Nephron progenitor cell (in vitro differentiated cells): Measurements from ENCODE around the gene DNASE1.
"Not testable (repeated sequence)": the region's sequence is repeated elsewhere in the genome, so short reads cannot be mapped to it uniquely, and the experiment has no call there.

Experiments used
- DNase-seq: peaks from one replicate; pipeline ENCODE4 v3.0.0; 2021
- H3K27ac Mint-ChIP-seq: 2 replicates; pipeline ENCODE4 v1.8.0; 2021; ENCODE audit warnings: mild to moderate bottlenecking, moderate library complexity, mixed read lengths
- H3K27me3 Mint-ChIP-seq: 2 replicates; pipeline ENCODE4 v1.8.0; 2021; ENCODE audit warnings: mild to moderate bottlenecking, low read depth, mixed read lengths; ENCODE audit not compliant: poor library complexity
- H3K36me3 Mint-ChIP-seq: 2 replicates; pipeline ENCODE4 v1.8.0; 2021; ENCODE audit warnings: low read depth, mixed read lengths
- H3K4me1 Mint-ChIP-seq: 2 replicates; pipeline ENCODE4 v1.8.0; 2021; ENCODE audit warnings: mixed read lengths
- H3K4me3 Mint-ChIP-seq: 2 replicates; pipeline ENCODE4 v1.8.0; 2021; ENCODE audit warnings: mild to moderate bottlenecking, moderate library complexity, mixed read lengths
- H3K9me3 Mint-ChIP-seq: 2 replicates; pipeline ENCODE4 v1.8.0; 2021; ENCODE audit warnings: mild to moderate bottlenecking, moderate library complexity, mixed read lengths
- TF ChIP-seq, protein P1 (sequence below): fragments of 200-600 bp; sonication (generic); IDR thresholded peaks from 2 replicates; pipeline ENCODE4 v1.5.0; 2021; ENCODE audit warnings: antibody characterized with exemption

The DNASE1 gene

DNA sequence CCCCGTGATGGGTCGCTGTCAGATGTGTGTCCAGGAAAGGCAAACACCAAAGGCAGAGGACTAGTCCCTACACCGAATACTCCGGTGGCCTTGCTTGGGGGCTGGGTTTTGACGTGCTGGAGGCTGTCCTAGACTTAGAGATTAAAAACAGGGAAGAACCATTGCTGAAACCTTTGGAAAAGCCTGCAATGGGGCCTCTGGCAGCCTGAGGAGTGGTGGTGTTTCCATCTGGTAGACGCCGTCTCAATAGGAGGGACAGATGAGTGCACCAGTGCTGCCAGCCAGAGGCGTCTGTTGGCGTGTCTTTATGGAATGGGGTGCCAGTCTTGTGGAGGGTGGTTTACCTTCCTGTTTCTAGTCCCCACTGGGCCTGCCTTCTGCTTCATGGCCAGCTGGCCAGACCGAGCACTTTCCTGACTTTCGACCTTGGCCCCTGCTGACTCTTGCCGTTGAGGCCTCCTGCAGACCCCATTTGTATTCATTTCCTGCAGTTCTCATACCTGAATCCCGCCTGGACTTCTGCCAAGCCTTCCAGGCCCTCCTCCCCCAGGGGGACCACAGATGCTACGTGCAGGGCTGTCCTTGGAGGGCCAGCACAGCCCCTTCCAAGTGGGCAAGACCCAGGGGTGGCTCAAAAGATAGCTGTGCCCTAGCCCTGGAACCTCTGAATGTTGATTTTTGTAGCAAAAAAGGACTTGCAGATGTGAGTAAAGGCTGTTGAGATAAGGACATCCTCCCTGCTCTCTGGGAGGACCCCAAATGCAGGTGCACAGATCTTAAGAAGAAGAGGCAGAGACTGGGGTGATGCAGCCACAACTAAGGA, 1.9 kb upstream of the DNASE1 start:
- H3K36me3 Mint-ChIP-seq, result peaks cover 55% of the 10 kb centered on the region
- TF ChIP-seq, protein P1, sequence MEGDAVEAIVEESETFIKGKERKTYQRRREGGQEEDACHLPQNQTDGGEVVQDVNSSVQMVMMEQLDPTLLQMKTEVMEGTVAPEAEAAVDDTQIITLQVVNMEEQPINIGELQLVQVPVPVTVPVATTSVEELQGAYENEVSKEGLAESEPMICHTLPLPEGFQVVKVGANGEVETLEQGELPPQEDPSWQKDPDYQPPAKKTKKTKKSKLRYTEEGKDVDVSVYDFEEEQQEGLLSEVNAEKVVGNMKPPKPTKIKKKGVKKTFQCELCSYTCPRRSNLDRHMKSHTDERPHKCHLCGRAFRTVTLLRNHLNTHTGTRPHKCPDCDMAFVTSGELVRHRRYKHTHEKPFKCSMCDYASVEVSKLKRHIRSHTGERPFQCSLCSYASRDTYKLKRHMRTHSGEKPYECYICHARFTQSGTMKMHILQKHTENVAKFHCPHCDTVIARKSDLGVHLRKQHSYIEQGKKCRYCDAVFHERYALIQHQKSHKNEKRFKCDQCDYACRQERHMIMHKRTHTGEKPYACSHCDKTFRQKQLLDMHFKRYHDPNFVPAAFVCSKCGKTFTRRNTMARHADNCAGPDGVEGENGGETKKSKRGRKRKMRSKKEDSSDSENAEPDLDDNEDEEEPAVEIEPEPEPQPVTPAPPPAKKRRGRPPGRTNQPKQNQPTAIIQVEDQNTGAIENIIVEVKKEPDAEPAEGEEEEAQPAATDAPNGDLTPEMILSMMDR, result no peak
- no peak for DNase-seq
- no peaks in the 10 kb centered on the region for H3K9me3 Mint-ChIP-seq
- H3K4me3 Mint-ChIP-seq, result no peak overlapping the region
- H3K27ac Mint-ChIP-seq, result no peak overlapping the region
- peaks cover 8% of the 10 kb centered on the region for H3K4me1 Mint-ChIP-seq
- H3K27me3 Mint-ChIP-seq, result no peaks in the 10 kb centered on the region

DNA sequence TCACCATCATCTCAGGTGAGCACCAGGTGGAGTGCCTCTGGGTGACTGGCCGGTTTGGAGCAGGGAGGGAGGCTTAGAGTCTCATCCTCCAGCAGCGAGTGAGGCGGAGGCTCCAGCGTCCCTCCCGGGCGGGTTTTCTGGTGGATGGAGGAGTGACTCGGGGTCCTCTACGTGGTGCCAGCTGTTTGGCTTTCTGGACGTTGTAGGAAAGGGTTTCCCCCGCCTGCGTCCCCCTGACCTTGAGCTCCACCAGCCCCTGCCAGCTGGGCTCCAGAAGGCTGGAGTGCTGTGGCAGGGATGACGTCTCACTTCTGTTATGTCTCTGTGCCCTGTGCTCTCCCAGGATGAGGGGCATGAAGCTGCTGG, 522 bp downstream of the DNASE1 start:
- Mint-ChIP-seq H3K4me3 (no peak overlapping the region), H3K9me3 (no peaks in the 10 kb centered on the region), H3K4me1 (peaks cover 8% of the 10 kb centered on the region), H3K27ac (peak overlapping the region; percentile 45), H3K36me3 (peaks cover 55% of the 10 kb centered on the region), H3K27me3 (no peaks in the 10 kb centered on the region)
- no peak for DNase-seq
- TF ChIP-seq, protein P1, result no peak

DNA sequence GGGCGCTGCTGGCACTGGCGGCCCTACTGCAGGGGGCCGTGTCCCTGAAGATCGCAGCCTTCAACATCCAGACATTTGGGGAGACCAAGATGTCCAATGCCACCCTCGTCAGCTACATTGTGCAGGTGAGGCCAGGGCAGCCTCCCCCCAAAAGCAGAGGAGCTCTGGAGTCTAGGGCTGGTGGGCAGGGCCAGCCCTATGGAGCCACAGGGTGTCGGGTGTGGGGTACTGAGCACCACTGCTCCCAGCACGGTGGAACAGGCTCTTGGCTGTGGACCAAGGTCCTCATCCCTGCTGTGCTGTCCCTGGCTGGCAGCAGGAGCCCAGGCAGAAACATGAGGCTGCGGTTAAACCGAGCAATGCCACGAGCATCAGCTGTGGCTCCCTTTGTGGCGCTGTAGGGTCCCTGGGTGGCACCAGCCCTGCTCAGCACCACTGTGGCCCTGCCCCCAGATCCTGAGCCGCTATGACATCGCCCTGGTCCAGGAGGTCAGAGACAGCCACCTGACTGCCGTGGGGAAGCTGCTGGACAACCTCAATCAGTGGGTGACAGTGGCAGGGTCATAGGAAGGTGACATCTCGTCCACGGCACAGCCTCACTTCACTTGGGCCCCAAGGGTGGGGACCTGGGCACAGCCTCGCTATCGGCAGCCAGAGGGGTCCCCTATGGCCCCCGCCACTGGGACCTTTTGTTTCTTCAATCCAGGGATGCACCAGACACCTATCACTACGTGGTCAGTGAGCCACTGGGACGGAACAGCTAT, 1.1 kb downstream of the DNASE1 start:
- H3K4me1 Mint-ChIP-seq, result peaks cover 8% of the 10 kb centered on the region
- TF ChIP-seq, protein P1, result no peak
- H3K27ac Mint-ChIP-seq, result no peak overlapping the region
- H3K9me3 Mint-ChIP-seq, result no peaks in the 10 kb centered on the region
- no peaks in the 10 kb centered on the region for H3K27me3 Mint-ChIP-seq
- H3K4me3 Mint-ChIP-seq, result no peak overlapping the region
- peaks cover 53% of the 10 kb centered on the region for H3K36me3 Mint-ChIP-seq
- DNase-seq, result no peak

DNA sequence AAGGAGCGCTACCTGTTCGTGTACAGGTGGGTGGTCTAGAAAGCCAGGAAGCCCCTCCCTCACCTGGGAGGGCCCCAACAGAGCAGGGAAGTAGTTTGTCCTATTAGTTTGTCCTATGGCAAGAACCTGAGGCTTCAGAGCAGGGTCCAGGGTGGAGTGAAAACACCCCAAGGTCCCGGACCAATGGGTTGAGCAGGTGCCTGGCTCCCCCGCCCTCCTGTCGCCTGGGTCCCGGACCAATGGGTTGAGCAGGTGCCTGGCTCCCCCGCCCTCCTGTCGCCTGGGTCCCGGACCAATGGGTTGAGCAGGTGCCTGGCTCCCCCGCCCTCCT, 1.6 kb downstream of the DNASE1 start:
- not testable (repeated sequence) for H3K27ac Mint-ChIP-seq, H3K4me3 Mint-ChIP-seq, H3K27me3 Mint-ChIP-seq, H3K9me3 Mint-ChIP-seq, H3K4me1 Mint-ChIP-seq, DNase-seq
- peaks cover 53% of the 10 kb centered on the region for H3K36me3 Mint-ChIP-seq

DNA sequence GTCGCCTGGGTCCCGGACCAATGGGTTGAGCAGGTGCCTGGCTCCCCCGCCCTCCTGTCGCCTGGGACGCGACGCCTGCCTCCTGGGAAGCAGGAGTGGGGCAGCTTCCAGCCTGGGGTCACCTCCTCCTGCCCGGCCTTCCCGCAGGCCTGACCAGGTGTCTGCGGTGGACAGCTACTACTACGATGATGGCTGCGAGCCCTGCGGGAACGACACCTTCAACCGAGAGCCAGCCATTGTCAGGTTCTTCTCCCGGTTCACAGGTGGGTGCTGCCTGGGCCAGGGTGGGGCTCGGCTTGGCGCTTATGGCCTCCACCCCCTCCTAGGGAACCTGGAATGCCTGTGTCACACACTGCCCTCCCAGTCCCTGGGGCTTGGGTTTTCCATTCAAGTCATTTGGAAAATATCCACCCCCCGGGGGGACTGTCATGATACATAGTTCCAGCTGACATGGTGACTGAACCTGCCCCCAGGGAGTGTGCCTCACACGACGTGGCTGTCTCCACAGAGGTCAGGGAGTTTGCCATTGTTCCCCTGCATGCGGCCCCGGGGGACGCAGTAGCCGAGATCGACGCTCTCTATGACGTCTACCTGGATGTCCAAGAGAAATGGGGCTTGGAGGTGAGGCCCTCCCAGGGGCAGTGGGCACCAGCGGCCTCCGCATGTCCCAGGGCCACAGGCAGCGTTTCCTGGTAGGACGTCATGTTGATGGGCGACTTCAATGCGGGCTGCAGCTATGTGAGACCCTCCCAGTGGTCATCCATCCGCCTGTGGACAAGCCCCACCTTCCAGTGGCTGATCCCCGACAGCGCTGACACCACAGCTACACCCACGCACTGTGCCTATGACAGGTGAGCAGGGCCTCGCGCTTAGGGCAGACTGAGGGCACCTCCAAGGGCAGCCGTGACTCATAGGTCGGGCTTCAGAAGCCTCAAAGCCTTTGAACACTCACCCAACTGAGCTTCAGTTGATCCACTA, 2.3 kb downstream of the DNASE1 start:
- Mint-ChIP-seq H3K36me3 (peaks cover 50% of the 10 kb centered on the region), H3K9me3 (no peaks in the 10 kb centered on the region), H3K27ac (no peak overlapping the region), H3K4me1 (peaks cover 8% of the 10 kb centered on the region), H3K4me3 (no peak overlapping the region), H3K27me3 (no peaks in the 10 kb centered on the region)
- TF ChIP-seq, protein P1, result no peak
- no peak for DNase-seq

DNA sequence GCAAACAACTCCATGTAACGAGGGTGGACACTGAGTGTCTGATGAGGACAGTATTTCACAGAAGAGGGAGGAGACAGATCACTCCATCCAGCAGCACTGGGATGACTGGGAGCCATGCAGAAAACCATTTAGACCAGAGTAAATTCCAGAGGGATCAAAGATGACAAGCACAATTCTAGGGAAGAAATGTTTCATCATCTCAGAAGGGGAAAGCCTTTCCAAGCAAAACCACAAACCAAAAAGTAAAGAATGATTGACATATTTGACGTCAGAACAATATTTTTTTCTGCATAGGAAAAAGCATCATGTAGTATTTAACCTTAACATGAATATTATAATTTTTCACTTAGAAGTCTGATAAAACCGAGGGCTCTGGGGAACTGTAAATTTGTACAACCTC, 4.8 kb downstream of the DNASE1 start:
- peaks cover 46% of the 10 kb centered on the region for H3K36me3 Mint-ChIP-seq
- peaks cover 6% of the 10 kb centered on the region for H3K4me1 Mint-ChIP-seq
- peak overlapping the region; percentile 60 for H3K27ac Mint-ChIP-seq
- H3K27me3 Mint-ChIP-seq, result no peaks in the 10 kb centered on the region
- no peaks in the 10 kb centered on the region for H3K9me3 Mint-ChIP-seq
- TF ChIP-seq, protein P1, result no peak
- no peak overlapping the region for H3K4me3 Mint-ChIP-seq
- DNase-seq, result no peak
